A549 (cell line): Measurements from ENCODE around the gene LRP1. TPM values are rescaled to one million over a fixed set of nuclear protein-coding genes. Genes with fewer than 3 reads are reported as not detected.

Source experiments
- ATAC-seq, 2 experiments: fragments of 200-7000 bp in 1 of 2; fragments of >200 bp in 1 of 2; cut with Nextera tagmentation in 1 of 2; cut with Tn5 transposase in 1 of 2; 3 replicates each; pipeline versions ENCODE4 v1.8.0 to v1.9.1; 2018 to 2020; ENCODE audit warnings: mild to moderate bottlenecking in 1 of 2, moderate library complexity in 1 of 2
- CTCF ChIA-PET: fragments of 300-600 bp; sonication (Branson Sonifier 250); formaldehyde crosslinking; extraction: SDS; loops from one replicate; lab custom pipeline; 2021; ENCODE audit warnings: antibody characterized with exemption, inconsistent platforms; lab: Yijun Ruan, JAX
- POLR2A ChIA-PET: fragments of 350-600 bp; formaldehyde crosslinking; extraction: SDS; loops from one replicate; lab custom pipeline; 2021; ENCODE audit warnings: antibody characterized with exemption, inconsistent platforms; lab: Yijun Ruan, JAX
- DNase-seq, 2 experiments: peaks; one replicate each; pipeline versions ENCODE4 v3.0.0 to v3.0.0-alpha.2; 2011 to 2016; ENCODE audit warnings: low read depth in 1 of 2, low spot score in 1 of 2
- FAIRE-seq: peaks from 2 replicates; lab custom pipeline; 2011; peaks lifted over from hg19 to GRCh38; lab: Jason Lieb, UNC
- H3K27ac ChIP-seq, 2 experiments: fragments of >200 bp; sonication (Bioruptor Twin); formaldehyde crosslinking; 3 replicates each; pipeline ENCODE4 v1.5.1; 2016 to 2017
- H3K4me1 ChIP-seq: fragments of >200 bp; sonication (Bioruptor Twin); formaldehyde crosslinking; 3 replicates; pipeline ENCODE4 v1.6.1; 2016
- H3K4me2 ChIP-seq: fragments of >200 bp; sonication (Bioruptor Twin); formaldehyde crosslinking; 3 replicates; pipeline ENCODE4 v1.6.1; 2016
- H3K4me3 ChIP-seq: fragments of >200 bp; sonication (Bioruptor Twin); formaldehyde crosslinking; 3 replicates; pipeline ENCODE4 v1.5.1; 2016
- H3K9me3 ChIP-seq: fragments of >200 bp; sonication (Bioruptor Twin); formaldehyde crosslinking; 3 replicates; pipeline ENCODE4 v1.6.1; 2016
- BHLHE40 ChIP-seq: IDR thresholded peaks from 2 replicates; pipeline ENCODE4 v1.6.1; 2012; ENCODE audit warnings: low read depth, low read length, inconsistent platforms
- CBX2 ChIP-seq: fragments of 200-600 bp; sonication (generic); IDR thresholded peaks from 2 replicates; pipeline ENCODE4 v1.6.1; 2016; ENCODE audit warnings: low read depth, mild to moderate bottlenecking, borderline replicate concordance
- CEBPB ChIP-seq, 2 experiments: fragments of >200 bp in 1 of 2; sonication (Bioruptor Twin) in 1 of 2; formaldehyde crosslinking in 1 of 2; IDR thresholded peaks; 2 replicates each; pipeline ENCODE4 v1.6.1; 2012 to 2016
- FOSB ChIP-seq: fragments of 250-450 bp; sonication (Bioruptor Pico); IDR thresholded peaks from 2 replicates; pipeline ENCODE4 v1.5.0; 2020; ENCODE audit warnings: mild to moderate bottlenecking, moderate library complexity
- GATA3 ChIP-seq: IDR thresholded peaks from 2 replicates; pipeline ENCODE4 v1.6.1; 2012; ENCODE audit warnings: borderline replicate concordance
- HDAC2 ChIP-seq: fragments of 200-600 bp; sonication (generic); IDR thresholded peaks from 2 replicates; pipeline ENCODE4 v1.6.1; 2016
- JUN ChIP-seq, 2 experiments: fragments of >200 bp; sonication (Bioruptor Twin); formaldehyde crosslinking; IDR thresholded peaks; 2 replicates in 1 of 2; 3 replicates in 1 of 2; pipeline ENCODE4 v1.6.1; 2016 to 2017
- KDM1A ChIP-seq: fragments of 200-600 bp; sonication (generic); IDR thresholded peaks from 2 replicates; pipeline ENCODE4 v1.6.1; 2016; ENCODE audit warnings: low read depth, mild to moderate bottlenecking
- MAFK ChIP-seq: fragments of 450-650 bp; IDR thresholded peaks from 2 replicates; pipeline ENCODE4 v1.6.1; 2014; ENCODE audit not compliant: partially characterized antibody
- MAZ ChIP-seq: fragments of 150-350 bp; IDR thresholded peaks from 2 replicates; pipeline ENCODE4 v1.6.1; 2014; ENCODE audit warnings: antibody characterized with exemption, low read depth, low read length, borderline replicate concordance
- PHF8 ChIP-seq: fragments of 200-600 bp; sonication (generic); IDR thresholded peaks from 2 replicates; pipeline ENCODE4 v1.6.1; 2016; ENCODE audit warnings: low read depth, mild to moderate bottlenecking, antibody characterized with exemption, moderate library complexity, borderline replicate concordance
- RAD21 ChIP-seq, 2 experiments: fragments of >200 bp in 1 of 2; sonication (Bioruptor Twin) in 1 of 2; formaldehyde crosslinking in 1 of 2; IDR thresholded peaks in 1 of 2; conservative IDR thresholded peaks in 1 of 2; 2 replicates in 1 of 2; 3 replicates in 1 of 2; pipeline ENCODE4 v1.6.1; 2012 to 2018; ENCODE audit warnings: inconsistent platforms in 1 of 2
- SMC3 ChIP-seq: fragments of >200 bp; sonication (Bioruptor Twin); formaldehyde crosslinking; IDR thresholded peaks from 3 replicates; pipeline ENCODE4 v1.6.1; 2018; ENCODE audit warnings: inconsistent platforms
- SREBF2 ChIP-seq: fragments of 450-650 bp; IDR thresholded peaks from 2 replicates; pipeline ENCODE4 v1.6.1; 2014; ENCODE audit warnings: mild to moderate bottlenecking, moderate library complexity
- TFCP2L1 ChIP-seq: fragments of 250-450 bp; sonication (Bioruptor Pico); IDR thresholded peaks from 2 replicates; pipeline ENCODE4 v1.5.0; 2021; ENCODE audit warnings: mild to moderate bottlenecking
- WGBS: methylation state at CpG from one replicate; pipeline ENCODE4 v1.1.6; 2017; ENCODE audit errors: missing lambda C conversion rate; 5-methylcytosine and 5-hydroxymethylcytosine counted together
- polyA plus RNA-seq, 4 experiments: library from polyadenylated mRNA; depleted of rRNA in 3 of 4; stranded (reverse); fragments of >200 nt; fragmentation: RNase III in 1 of 4; extraction: RNeasy Plus Mini Kit Qiagen cat#74134 plus additional on column Dnase treatment in 1 of 4; gene quantifications; 2 replicates in 3 of 4; 3 replicates in 1 of 4; pipeline ENCODE4 v1.2.3, GENCODE V29; 2011 to 2017
- TF ChIP-seq, protein P1 (sequence below): IDR thresholded peaks from 2 replicates; pipeline ENCODE4 v1.6.1; 2012
- TF ChIP-seq, protein P2 (sequence below): fragments of >200 bp; sonication (Bioruptor Twin); formaldehyde crosslinking; IDR thresholded peaks from 3 replicates; pipeline ENCODE4 v1.5.1; 2016
- TF ChIP-seq, protein P3 (sequence below): IDR thresholded peaks from 2 replicates; pipeline ENCODE4 v1.6.1; 2012; ENCODE audit warnings: low read depth, borderline replicate concordance
- TF ChIP-seq, protein P4 (sequence below): fragments of 150-350 bp; IDR thresholded peaks from 2 replicates; pipeline ENCODE4 v1.6.1; 2014; ENCODE audit warnings: low read depth, mild to moderate bottlenecking, low read length
- TF ChIP-seq, protein P5 (sequence below): fragments of >200 bp; sonication (Bioruptor Twin); formaldehyde crosslinking; IDR thresholded peaks from 2 replicates; pipeline ENCODE4 v1.6.1; 2016
- TF ChIP-seq, protein P6 (sequence below): IDR thresholded peaks from 2 replicates; pipeline ENCODE4 v1.6.1; 2012

Gene LRP1
- polyA plus RNA-seq, 2 of the 4 experiments (the other 2 are of a cell fraction), result 5.6 to 9.4 TPM

DNA sequence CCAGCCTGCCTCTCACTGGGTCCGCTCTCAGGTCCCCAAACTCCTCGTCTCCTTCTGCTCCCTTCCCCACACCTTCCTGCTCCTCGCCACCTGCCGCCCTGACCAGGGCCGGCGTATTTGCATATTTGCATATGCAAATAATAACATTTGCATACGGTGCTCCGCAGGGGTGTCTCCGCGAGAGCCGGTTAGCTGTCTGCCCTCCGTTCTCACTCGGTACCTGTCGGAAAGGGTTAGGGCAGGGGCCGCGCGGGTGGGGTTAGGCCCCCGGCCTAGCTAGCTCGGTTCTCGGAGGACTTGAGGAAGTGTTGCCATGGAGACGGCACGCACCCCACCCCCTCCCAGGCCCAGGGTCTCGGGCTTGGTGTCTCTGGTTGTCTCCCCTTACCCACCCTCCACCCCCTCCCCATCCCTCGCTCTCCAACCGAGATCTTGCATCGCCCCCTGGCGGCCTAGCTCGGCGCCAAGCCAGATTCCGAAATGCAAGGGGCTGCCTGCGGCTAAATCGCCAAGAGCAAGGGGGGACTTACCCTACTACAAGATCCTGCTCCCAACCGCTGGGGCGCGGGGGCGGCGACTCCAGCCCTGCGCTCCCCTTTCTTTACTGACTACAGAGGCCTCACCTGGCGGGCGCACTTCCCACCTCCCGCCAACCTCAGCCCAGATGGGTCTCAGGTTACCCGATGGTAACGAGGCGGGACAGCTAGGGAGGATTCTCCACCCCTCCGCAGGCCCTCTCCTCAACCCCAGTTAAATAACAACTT, 114.6 kb downstream of the LRP1 start:
- Histone ChIP-seq H3K9me3 (no peaks in the 10 kb centered on the region), H3K4me1 (peaks cover 31% of the 10 kb centered on the region; the same call in 2 of the 3 replicates), H3K4me3 (peak overlapping the region; percentile 48), H3K4me2 (peak overlapping the region; percentile 98)
- ATAC-seq, result peak; percentile 17 to 20; a peak in 3 of 6 replicates
- no peak for FAIRE-seq
- DNase-seq, result peak; percentile 81 to 82
- POLR2A ChIA-PET, result interaction anchor here (0.6 to 1.9 kb wide), 4 partner anchors 10 to 555 kb away, joined by 3 to 12 read pairs (median 5); partner anchors contain the start of genes PTGES3 and SHMT2
- 3% methylated on average over 36 of the region's 45 CpGs for WGBS
- TF ChIP-seq, protein P1, sequence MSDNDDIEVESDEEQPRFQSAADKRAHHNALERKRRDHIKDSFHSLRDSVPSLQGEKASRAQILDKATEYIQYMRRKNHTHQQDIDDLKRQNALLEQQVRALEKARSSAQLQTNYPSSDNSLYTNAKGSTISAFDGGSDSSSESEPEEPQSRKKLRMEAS, result no peak
- TF ChIP-seq RAD21 (conservative IDR thresholded peaks at IDR 0.05 in 1 of 2, IDR thresholded peaks at IDR 0.05 in 1 of 2) (peak; percentile 52 to 53; a peak in 4 of 5 replicates), JUN (IDR thresholded peaks at IDR 0.05) (peak in 1 of 2 experiments; percentile 15; a peak in 1 of 5 replicates), SMC3 (peak; percentile 32; the same call in 2 of the 3 replicates), BHLHE40 (no peak)
- TF ChIP-seq, protein P2, sequence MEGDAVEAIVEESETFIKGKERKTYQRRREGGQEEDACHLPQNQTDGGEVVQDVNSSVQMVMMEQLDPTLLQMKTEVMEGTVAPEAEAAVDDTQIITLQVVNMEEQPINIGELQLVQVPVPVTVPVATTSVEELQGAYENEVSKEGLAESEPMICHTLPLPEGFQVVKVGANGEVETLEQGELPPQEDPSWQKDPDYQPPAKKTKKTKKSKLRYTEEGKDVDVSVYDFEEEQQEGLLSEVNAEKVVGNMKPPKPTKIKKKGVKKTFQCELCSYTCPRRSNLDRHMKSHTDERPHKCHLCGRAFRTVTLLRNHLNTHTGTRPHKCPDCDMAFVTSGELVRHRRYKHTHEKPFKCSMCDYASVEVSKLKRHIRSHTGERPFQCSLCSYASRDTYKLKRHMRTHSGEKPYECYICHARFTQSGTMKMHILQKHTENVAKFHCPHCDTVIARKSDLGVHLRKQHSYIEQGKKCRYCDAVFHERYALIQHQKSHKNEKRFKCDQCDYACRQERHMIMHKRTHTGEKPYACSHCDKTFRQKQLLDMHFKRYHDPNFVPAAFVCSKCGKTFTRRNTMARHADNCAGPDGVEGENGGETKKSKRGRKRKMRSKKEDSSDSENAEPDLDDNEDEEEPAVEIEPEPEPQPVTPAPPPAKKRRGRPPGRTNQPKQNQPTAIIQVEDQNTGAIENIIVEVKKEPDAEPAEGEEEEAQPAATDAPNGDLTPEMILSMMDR, result peak; percentile 73
- TF ChIP-seq, protein P3, sequence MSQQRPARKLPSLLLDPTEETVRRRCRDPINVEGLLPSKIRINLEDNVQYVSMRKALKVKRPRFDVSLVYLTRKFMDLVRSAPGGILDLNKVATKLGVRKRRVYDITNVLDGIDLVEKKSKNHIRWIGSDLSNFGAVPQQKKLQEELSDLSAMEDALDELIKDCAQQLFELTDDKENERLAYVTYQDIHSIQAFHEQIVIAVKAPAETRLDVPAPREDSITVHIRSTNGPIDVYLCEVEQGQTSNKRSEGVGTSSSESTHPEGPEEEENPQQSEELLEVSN, result no peak
- TF ChIP-seq, protein P4, sequence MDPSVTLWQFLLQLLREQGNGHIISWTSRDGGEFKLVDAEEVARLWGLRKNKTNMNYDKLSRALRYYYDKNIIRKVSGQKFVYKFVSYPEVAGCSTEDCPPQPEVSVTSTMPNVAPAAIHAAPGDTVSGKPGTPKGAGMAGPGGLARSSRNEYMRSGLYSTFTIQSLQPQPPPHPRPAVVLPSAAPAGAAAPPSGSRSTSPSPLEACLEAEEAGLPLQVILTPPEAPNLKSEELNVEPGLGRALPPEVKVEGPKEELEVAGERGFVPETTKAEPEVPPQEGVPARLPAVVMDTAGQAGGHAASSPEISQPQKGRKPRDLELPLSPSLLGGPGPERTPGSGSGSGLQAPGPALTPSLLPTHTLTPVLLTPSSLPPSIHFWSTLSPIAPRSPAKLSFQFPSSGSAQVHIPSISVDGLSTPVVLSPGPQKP, result no peak
- TF ChIP-seq, all 56 proteins: peak for 4
- CTCF ChIA-PET, result interaction anchor here (0.6 to 26.5 kb wide), 47 partner anchors 9 to 281 kb away, joined by 3 to 615 read pairs (median 4); partner anchors contain the start of genes GLI1, INHBE, NEMP1 and NXPH4
- peak overlapping the region; percentile 58 to 80 for H3K27ac ChIP-seq

DNA sequence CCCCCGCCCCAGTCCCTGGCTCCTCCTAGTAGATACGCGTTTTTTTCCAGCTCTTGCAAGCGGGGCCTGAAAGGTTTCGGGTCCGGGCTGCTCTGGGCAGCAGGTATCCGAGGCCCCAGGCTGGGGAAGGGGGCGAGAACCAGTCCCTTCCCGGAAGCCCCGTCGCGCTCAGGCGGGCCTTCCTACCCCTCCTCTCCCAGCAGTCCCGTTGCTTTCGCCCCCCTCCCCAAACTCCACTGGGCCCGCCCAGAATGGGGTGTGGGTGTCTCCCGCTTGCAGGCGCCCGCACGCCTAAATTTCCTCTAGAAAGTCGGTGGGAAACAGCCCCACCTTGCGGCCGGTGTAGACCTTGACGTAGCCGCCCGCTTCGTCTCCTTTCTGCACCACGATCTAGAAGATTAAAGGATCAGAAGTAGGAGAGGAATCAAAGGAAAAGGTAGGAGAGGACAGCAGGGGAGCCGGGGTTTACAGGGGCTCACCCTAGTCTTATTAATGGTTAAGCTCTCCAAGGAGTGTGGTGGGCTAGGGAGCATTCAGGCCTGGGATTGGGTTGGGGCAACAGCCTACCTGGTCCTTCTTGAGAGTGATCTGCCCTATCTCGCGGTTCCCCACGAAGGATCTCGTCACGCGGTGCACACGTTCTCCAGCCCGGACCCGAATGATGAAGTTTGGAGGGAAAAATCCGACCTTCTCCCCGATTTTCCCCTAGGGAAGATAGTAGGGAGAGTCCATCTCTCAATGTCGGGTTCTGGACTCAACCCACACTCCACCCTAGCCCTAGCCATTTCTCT, 115.4 kb downstream of the LRP1 start:
- DNase-seq (peak; percentile 91 to 93), FAIRE-seq (no peak), ATAC-seq (peak; percentile 19 to 58; a peak in 5 of 6 replicates)
- H3K27ac ChIP-seq, result peak overlapping the region; percentile 58 to 80
- H3K4me3 ChIP-seq, result peak overlapping the region; percentile 48
- WGBS, result 19% methylated on average over 38 of the region's 41 CpGs
- H3K4me2 ChIP-seq, result peak overlapping the region; percentile 98
- H3K9me3 ChIP-seq, result no peaks in the 10 kb centered on the region
- no peak for TF ChIP-seq PHF8
- TF ChIP-seq, protein P3, result peak; percentile 41; the same call in 1 of the 2 replicates
- TF ChIP-seq, protein P5, sequence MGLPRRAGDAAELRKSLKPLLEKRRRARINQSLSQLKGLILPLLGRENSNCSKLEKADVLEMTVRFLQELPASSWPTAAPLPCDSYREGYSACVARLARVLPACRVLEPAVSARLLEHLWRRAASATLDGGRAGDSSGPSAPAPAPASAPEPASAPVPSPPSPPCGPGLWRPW, result no peak
- no peak for TF ChIP-seq KDM1A
- TF ChIP-seq SREBF2, result no peak
- peak; percentile 48; the same call in 2 of the 3 replicates for TF ChIP-seq SMC3
- TF ChIP-seq RAD21 (conservative IDR thresholded peaks at IDR 0.05 in 1 of 2, IDR thresholded peaks at IDR 0.05 in 1 of 2), result peak; percentile 64
- TF ChIP-seq, protein P1, result peak; percentile 74; the same call in 1 of the 2 replicates
- 0 out of 2 replicates have a peak, but pooled peaks have one; percentile 18 for TF ChIP-seq GATA3
- TF ChIP-seq TFCP2L1 (CRISPR knock-in tag), result no peak
- no peak for TF ChIP-seq HDAC2
- TF ChIP-seq, protein P2, result peak; percentile 78
- TF ChIP-seq MAFK, result no peak
- TF ChIP-seq MAZ, result no peak
- no peak for TF ChIP-seq CEBPB (IDR thresholded peaks at IDR 0.05)
- TF ChIP-seq CBX2, result no peak
- TF ChIP-seq, protein P6, sequence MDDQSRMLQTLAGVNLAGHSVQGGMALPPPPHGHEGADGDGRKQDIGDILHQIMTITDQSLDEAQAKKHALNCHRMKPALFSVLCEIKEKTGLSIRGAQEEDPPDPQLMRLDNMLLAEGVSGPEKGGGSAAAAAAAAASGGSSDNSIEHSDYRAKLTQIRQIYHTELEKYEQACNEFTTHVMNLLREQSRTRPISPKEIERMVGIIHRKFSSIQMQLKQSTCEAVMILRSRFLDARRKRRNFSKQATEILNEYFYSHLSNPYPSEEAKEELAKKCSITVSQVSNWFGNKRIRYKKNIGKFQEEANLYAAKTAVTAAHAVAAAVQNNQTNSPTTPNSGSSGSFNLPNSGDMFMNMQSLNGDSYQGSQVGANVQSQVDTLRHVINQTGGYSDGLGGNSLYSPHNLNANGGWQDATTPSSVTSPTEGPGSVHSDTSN, result no peak
- TF ChIP-seq FOSB (CRISPR knock-in tag), result no peak
- CTCF ChIA-PET, result interaction anchor here (0.5 to 26.5 kb wide), 50 partner anchors 9 to 275 kb away, joined by 3 to 615 read pairs (median 4); partner anchors contain the start of genes GLI1, INHBE, LRP1-AS and MYO1A
- peaks cover 31% of the 10 kb centered on the region; the same call in 2 of the 3 replicates for H3K4me1 ChIP-seq
- POLR2A ChIA-PET, result interaction anchor here (0.6 to 1.9 kb wide), 4 partner anchors 9 to 556 kb away, joined by 3 to 12 read pairs (median 5); partner anchors contain the start of genes PTGES3 and SHMT2
